ENCODE results near the gene SH3PXD2B. TPM values are rescaled to one million over a fixed set of nuclear protein-coding genes. Genes with fewer than 3 reads are reported as not detected.
A peak's percentile ranks its signal among the peaks of the same experiment; 100 is the strongest.

SH3PXD2B gene
- total and polyA plus RNA-seq, 2 of the 13 experiments (the other 11 are each of a cell fraction or from before 2014, with no cell fraction given) = 3.4 to 4.6 TPM

GRCh38 chr5:172455087-172455381, 709 bp upstream of the SH3PXD2B start:
- BruUV-seq (replicated peaks) = no TSS peak
- ChIA-PET POLR2A (no interaction called here), CTCF (ENCODE audit: low intra/inter-chr PET ratio, low total read pairs) (no interaction called here)
- H3K27me3 ChIP-seq (ENCODE audit: control insufficient read depth in 1 of 2, insufficient read depth in 2 of 2, low read length in 2 of 2) = peaks cover 0 to 2% of the 10 kb centered on the region in 2 experiments; a peak in 2 of 5 replicates
- peak overlapping the region; percentile 77 for H3K4me2 ChIP-seq (ENCODE audit: low read depth, low read length)
- TF ChIP-seq ZSCAN21 (CRISPR knock-in tag; IDR thresholded peaks at IDR 0.05; ENCODE audit: borderline replicate concordance) (0 out of 2 replicates have a peak, but pooled peaks have one; percentile 30), ZNF501 (CRISPR knock-in tag; IDR thresholded peaks at IDR 0.05) (0 out of 2 replicates have a peak, but pooled peaks have one; percentile 26), SAP130 (CRISPR knock-in tag; IDR thresholded peaks at IDR 0.05; ENCODE audit: low read depth) (0 out of 2 replicates have a peak, but pooled peaks have one; percentile 16), ZFX (CRISPR knock-in tag; IDR thresholded peaks at IDR 0.05; ENCODE audit: low read depth) (0 out of 2 replicates have a peak, but pooled peaks have one; percentile 5), ZBTB38 (CRISPR knock-in tag; IDR thresholded peaks at IDR 0.05) (peak; percentile 58), ZNF777 (CRISPR knock-in tag; IDR thresholded peaks at IDR 0.05) (peak; percentile 1; the same call in 1 of the 2 replicates), ZFP90 (CRISPR knock-in tag; IDR thresholded peaks at IDR 0.05; ENCODE audit: borderline replicate concordance) (no peak), ZNF839 (CRISPR knock-in tag; IDR thresholded peaks at IDR 0.05; ENCODE audit: borderline replicate concordance) (0 out of 2 replicates have a peak, but pooled peaks have one; percentile 55), PLRG1 (conservative IDR thresholded peaks at IDR 0.05) (no peak), TERF1 (CRISPR knock-in tag; IDR thresholded peaks at IDR 0.05) (no peak), MAZ (IDR thresholded peaks at IDR 0.05; ENCODE audit: borderline replicate concordance, low read depth, low read length) (no peak), MAZ (CRISPR knock-in tag; IDR thresholded peaks at IDR 0.05; ENCODE audit: low read depth) (peak; percentile 21), ZNF619 (CRISPR knock-in tag; IDR thresholded peaks at IDR 0.05) (0 out of 2 replicates have a peak, but pooled peaks have one; percentile 62), EED (CRISPR knock-in tag; IDR thresholded peaks at IDR 0.05) (0 out of 2 replicates have a peak, but pooled peaks have one; percentile 42), HIVEP1 (CRISPR knock-in tag; IDR thresholded peaks at IDR 0.05) (0 out of 2 replicates have a peak, but pooled peaks have one; percentile 3)
- TF ChIP-seq, protein P1, sequence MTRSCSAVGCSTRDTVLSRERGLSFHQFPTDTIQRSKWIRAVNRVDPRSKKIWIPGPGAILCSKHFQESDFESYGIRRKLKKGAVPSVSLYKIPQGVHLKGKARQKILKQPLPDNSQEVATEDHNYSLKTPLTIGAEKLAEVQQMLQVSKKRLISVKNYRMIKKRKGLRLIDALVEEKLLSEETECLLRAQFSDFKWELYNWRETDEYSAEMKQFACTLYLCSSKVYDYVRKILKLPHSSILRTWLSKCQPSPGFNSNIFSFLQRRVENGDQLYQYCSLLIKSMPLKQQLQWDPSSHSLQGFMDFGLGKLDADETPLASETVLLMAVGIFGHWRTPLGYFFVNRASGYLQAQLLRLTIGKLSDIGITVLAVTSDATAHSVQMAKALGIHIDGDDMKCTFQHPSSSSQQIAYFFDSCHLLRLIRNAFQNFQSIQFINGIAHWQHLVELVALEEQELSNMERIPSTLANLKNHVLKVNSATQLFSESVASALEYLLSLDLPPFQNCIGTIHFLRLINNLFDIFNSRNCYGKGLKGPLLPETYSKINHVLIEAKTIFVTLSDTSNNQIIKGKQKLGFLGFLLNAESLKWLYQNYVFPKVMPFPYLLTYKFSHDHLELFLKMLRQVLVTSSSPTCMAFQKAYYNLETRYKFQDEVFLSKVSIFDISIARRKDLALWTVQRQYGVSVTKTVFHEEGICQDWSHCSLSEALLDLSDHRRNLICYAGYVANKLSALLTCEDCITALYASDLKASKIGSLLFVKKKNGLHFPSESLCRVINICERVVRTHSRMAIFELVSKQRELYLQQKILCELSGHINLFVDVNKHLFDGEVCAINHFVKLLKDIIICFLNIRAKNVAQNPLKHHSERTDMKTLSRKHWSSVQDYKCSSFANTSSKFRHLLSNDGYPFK (CRISPR knock-in tag; IDR thresholded peaks at IDR 0.05; ENCODE audit: borderline replicate concordance) = peak; percentile 25; the same call in 1 of the 2 replicates
- TF ChIP-seq, protein P2, sequence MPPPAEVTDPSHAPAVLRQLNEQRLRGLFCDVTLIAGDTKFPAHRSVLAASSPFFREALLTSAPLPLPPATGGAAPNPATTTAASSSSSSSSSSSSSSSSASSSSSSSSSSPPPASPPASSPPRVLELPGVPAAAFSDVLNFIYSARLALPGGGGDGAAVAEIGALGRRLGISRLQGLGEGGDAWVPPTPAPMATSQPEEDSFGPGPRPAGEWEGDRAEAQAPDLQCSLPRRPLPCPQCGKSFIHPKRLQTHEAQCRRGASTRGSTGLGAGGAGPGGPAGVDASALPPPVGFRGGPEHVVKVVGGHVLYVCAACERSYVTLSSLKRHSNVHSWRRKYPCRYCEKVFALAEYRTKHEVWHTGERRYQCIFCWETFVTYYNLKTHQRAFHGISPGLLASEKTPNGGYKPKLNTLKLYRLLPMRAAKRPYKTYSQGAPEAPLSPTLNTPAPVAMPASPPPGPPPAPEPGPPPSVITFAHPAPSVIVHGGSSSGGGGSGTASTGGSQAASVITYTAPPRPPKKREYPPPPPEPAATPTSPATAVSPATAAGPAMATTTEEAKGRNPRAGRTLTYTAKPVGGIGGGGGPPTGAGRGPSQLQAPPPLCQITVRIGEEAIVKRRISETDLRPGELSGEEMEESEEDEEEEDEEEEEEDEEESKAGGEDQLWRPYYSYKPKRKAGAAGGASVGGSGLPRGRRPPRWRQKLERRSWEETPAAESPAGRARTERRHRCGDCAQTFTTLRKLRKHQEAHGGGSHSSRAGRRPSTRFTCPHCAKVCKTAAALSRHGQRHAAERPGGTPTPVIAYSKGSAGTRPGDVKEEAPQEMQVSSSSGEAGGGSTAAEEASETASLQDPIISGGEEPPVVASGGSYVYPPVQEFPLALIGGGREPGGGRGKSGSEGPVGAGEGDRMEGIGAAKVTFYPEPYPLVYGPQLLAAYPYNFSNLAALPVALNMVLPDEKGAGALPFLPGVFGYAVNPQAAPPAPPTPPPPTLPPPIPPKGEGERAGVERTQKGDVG (CRISPR knock-in tag; IDR thresholded peaks at IDR 0.05; ENCODE audit: borderline replicate concordance) = 0 out of 2 replicates have a peak, but pooled peaks have one; percentile 11
- peaks cover 2% of the 10 kb centered on the region for H3K79me2 ChIP-seq (ENCODE audit: insufficient read depth, low read length)
- in situ Hi-C loops (cut with HindIII; ENCODE audit: extremely low pct_ligation_motif_present, low pct_unique_long_range_greater_than_20kb) (no loop called here), intact Hi-C loops (cut with micrococcal nuclease; ENCODE audit: unreplicated experiment) (no loop called here)
- peak overlapping the region; percentile 9; the same call in 1 of the 2 replicates for H3K9ac ChIP-seq (ENCODE audit: insufficient read depth, low read depth, low read length)
- H3K36me3 ChIP-seq (replicated peaks in 1 of 2; ENCODE audit: control insufficient read depth in 1 of 2, insufficient read depth in 2 of 2, low read length in 2 of 2) = no peaks in the 10 kb centered on the region
- WGBS (ENCODE audit: low lambda C conversion rate) = 77% methylated on average over 8 of the region's 8 CpGs
- DNase-seq (ENCODE audit: low spot score) (no peak), ATAC-seq (no peak), FAIRE-seq (no peak)
- no peaks in the 10 kb centered on the region for H3K9me3 ChIP-seq (ENCODE audit: low read length)
- H3K4me1 ChIP-seq (ENCODE audit: insufficient read depth, low read length) = peaks cover 57% of the 10 kb centered on the region
- no peak overlapping the region for H2AFZ ChIP-seq (ENCODE audit: low read length)
- peaks cover 8% of the 10 kb centered on the region for H4K20me1 ChIP-seq (ENCODE audit: insufficient read depth, low read length)
- peak overlapping the region; percentile 45 to 60 (median 48); a peak in 4 of 6 replicates for H3K4me3 ChIP-seq (replicated peaks in 1 of 3; ENCODE audit: insufficient read depth in 1 of 3, low read depth in 2 of 3, low read length in 3 of 3)
- no peak overlapping the region for H3K27ac ChIP-seq (ENCODE audit: extremely low read length, insufficient read depth, low read length)
